A673 (cell line): ENCODE measurements around the gene TMEM184A.

Experiments
- CTCF ChIP-seq: fragments of 300-800, 200-600 bp; sonication (generic); conservative IDR thresholded peaks from 2 replicates; pipeline ENCODE4 v1.5.1; 2017; ENCODE audit warnings: low read depth, mild to moderate bottlenecking, antibody characterized with exemption, low read length, moderate library complexity, mixed read lengths
- EZH2 ChIP-seq: fragments of 200-600 bp; sonication (generic); IDR thresholded peaks from 2 replicates; pipeline ENCODE4 v1.6.1; 2017; ENCODE audit warnings: borderline replicate concordance, low read depth, mild to moderate bottlenecking, mixed read lengths, antibody characterized with exemption, low read length; ENCODE audit not compliant: poor library complexity, severe bottlenecking

GRCh38 chr7:1596181-1597043 lies 40.4 kb upstream of the TMEM184A start:
- TF ChIP-seq CTCF (no peak), EZH2 (no peak)
